ENCODE measurements around the gene TSHR.
"Not testable (repeated sequence)": the region's sequence is repeated elsewhere in the genome, so short reads cannot be mapped to it uniquely, and the experiment has no call there.

Gene TSHR

DNA sequence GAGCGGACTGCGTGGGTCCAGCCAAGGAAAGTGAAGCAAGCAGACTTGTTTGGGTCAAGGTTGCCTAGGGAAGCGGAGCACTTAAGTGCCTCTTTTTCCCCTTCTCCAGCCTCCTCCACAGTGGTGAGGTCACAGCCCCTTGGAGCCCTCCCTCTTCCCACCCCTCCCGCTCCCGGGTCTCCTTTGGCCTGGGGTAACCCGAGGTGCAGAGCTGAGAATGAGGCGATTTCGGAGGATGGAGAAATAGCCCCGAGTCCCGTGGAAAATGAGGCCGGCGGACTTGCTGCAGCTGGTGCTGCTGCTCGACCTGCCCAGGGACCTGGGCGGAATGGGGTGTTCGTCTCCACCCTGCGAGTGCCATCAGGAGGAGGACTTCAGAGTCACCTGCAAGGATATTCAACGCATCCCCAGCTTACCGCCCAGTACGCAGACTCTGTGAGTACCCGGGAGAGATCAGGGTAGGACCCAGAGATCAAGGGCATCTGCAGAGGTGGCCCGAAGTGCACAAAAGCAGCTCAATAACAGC is at the start of gene TSHR:
Gene TSHR, plus strand, starts transcription at position 206 of the 526 bp plus-strand sequence. Its CDS starts 60 bp downstream, at position 266.
- no peak for DNase-seq (ENCODE audit: low read depth)

DNA sequence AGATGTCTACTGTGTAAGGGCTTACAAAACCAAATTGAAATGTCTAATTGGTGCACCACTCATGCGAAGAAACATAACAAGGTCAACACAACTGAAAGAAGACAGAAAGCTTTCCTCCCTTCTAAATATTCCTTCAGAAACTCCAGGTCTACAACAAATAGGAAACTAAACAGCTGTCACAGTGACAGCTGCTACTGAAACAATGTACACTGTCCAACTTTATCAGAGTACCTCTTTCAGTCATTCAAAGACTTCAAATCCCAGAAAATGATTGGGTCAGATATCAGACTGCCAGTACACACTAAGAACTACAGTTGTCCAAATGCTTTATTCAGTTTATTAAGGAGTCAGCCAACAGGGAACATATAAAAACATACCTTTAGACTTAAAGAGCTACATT is 49.1 kb upstream of the TSHR start:
- DNase-seq (ENCODE audit: low read depth): no peak

DNA sequence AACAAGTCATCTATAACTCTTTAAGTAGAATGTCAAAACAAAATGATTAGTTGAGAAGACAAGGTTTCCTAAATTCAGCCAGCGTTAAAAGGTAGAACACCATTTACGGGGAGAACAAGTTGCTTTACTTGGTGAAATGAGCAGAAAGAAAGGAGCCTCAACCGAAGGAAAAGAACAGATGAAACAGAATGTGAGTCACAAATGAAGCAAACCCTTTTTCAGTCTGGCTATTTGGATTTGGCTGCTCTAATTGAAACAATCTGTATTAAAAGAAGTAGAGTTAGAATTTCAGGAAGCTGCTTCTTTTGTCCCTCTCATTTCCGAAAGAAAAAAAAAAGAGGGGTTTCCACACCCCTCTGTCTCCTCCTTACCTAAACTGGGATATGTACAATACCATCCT is 48.5 kb upstream of the TSHR start:
- DNase-seq (ENCODE audit: low read depth): no peak

DNA sequence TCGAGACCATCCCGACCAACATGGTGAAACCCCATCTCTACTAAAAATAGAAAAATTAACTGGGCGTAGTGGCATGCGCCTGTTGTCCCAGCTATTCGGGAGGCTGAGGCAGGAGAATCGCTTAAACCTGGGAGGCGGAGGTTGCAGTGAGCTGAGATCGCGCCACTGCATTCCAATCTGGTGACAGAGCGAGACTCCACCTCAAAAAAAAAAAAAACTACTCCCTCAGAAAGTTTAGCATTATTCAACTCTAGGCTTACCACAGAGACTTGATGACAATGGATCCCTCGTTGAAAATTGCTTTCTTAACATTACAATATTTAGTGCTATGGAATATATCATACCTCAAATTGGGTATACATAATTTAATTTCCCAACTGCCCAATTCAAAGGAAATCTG is 43.4 kb upstream of the TSHR start:
- not testable (repeated sequence) for DNase-seq (ENCODE audit: low read depth)

DNA sequence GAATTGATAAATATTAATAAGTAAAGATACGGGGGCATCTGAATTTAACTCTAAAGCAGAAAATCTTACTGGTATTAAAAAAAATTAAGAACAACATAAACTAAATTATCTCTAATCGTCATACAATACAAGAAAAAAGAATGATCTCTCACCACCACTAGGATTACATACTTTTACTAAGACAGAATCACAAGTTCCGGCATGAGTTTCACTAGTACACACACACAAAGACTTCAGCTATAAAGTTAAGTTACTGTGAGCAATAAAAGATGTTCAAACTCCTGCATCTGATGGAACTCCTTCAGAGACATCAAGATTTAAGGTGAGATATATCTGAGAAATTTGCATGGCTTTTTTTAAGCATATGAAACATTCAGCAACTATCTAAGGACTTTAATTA is 35.8 kb upstream of the TSHR start:
- no peak for DNase-seq (ENCODE audit: low read depth)

DNA sequence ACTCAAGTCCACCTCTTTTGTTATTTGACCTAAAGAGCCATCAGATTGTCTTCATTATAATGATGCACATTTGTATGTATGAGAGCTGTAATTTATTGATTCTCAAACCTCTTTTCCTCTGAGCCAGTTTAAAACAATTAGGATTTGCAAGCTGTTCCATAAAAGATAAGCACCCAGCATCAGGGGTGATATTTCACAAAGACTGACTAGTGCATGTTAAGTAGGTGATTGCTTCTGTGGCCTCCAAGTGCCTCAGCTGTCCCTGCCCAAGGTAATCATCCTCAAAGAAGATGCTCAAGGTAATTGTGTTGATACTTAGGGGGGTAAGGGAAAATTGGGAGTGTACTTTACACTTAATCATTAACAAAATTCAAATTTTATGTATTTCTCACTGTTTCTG is 32.1 kb upstream of the TSHR start:
- no peak for DNase-seq (ENCODE audit: low read depth)

DNA sequence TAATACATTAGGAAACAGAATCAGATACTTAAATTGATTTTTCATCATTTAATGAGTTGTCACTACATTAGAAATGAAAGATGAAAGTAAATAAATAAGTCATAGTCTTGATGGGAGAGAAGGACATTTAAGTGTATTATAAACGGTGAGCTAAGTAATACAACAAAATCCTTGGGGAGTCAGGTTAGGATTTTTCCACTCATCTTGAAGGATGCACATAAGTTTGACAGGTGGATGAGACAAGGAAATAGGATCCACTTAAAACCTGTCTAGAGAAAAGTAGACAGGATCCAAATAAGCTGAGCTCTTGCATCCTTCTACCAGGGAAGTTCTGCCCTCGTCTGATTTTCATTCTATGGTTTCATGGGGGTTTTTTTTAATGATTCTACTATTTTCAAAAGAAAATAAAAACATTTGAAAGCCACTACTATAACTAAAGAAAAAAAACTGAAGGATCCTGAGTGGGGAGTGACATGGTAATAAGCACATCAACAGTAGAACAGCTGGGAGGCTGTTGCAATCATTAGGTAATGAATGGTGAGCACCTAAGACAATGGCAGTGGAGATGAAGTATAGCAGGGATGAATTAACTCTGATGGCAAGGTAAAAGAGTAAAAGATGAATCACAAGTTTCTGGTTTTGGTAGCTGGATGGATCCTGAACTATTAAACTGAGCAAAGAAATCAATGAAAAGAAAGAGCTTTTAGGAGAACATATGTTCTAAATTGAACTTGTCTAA is 30.9 kb upstream of the TSHR start:
- no peak for DNase-seq (ENCODE audit: low read depth)

DNA sequence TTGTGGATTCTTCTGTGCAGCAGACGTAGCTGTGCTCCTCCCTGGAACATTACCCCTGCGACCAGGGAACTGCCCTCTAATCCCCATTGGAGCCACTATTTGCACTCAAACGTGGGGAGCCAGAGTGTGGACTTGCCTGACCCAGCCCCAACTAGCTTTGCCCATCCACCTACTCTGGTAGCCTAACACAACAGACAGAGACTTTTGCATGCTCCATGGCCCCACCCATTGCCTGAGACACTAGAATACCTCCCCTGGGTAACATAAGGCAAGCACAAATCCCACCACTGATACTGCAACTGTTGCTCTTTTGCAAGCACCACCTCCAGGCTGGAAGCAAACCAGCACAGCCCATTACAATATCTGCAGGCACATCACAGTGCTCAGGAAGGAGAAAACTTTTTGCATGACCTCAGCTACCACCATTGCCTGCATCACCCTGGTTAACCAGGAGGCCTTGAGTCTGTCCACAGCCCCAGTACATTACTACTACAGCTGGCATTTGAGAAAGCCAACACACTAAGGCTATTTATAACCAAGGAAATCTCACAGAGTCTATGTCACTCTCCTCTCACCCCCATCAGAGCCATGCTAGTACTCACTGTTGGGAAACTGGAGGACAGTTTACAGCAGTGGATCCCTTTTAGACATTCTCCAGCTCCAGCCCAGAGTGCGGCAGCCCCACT is 28.9 kb upstream of the TSHR start:
- no peak for DNase-seq (ENCODE audit: low read depth)

DNA sequence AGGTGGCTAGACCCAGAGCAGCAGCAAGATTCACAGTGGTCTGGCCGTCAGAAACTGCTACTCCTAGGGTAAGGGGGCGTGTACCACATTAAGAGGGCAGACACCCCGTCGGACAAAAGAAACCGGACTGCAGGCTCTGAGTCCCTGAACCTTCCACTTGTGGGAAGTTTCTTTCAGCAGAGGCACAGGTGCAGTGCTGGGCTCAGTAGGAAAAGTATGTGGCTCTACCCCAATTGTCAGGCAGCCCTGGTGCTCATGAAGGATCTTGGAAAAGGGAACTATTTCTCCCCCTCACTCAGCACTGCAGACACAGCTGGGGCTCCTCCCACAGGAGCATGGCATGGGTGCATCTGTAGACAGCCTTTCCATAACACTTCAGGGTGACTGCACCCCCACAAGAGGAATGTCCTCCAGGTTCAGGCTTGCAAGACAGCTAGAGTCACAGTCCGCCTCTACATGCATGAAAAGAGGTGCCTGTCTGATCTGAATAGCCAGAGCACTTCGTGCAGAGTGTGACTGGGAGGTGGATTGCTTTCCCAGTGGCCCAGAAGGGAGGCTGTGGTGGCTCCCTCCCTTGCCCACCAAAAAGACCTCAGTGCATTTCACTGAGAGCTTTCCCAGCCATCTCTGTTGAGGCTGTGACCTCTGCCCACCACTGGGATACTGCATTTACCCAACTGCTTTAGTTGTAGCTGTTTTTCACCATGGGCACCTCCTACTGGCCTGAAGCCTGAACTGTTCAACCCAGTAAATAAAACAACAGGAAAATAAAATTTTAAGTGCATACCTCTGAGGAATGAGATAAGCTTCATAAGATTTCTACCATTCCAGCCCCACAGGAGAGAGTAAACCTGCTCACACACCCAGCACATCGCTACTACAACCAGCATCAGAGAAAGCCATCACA is 28.1 kb upstream of the TSHR start:
- no peak for DNase-seq (ENCODE audit: low read depth)

DNA sequence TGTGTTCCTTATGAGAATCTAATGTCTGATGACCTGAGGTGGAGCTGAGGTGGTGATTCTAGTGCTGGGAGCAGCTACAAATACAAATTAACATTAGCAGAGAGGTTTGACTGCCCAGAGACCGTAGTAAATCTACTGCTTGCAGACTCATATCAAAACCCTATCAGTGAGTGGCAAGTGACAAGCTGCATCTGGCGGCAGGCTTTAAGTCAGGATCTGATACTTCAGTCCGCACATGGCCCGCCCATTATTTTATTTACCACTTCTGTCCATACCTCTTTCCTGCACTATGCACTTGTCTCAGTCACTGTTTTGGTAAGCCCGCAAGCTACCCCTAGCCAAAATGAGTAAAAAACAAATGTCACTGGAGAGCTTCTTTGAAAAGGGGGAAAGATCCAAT is 25.3 kb upstream of the TSHR start:
- no peak for DNase-seq (ENCODE audit: low read depth)

DNA sequence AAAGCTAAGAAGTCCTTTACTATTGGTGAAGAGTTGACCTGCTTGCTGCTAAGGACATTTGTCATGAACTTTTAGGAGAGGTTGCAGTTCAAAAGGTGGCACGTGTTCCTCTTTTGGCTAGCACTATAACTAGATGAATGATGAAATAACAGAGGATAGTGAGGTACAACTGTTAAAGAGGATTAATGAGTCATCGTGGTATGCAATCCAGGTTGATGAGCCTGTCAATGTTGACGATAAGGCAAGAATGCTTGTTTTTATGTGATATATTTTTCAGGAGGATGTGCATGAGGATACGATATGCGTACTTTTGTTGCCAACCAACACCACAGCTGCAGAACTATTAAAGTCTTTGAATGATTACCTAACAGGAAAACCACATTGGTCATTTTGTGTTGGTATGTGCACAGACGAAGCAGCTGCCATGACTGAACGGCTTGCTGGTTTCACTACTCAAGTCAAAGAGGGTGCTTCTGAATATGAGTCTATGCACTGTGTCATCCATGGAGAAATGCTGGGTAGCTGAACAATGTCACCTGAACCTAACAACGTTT is 24.5 kb upstream of the TSHR start:
- DNase-seq (ENCODE audit: low read depth): no peak

DNA sequence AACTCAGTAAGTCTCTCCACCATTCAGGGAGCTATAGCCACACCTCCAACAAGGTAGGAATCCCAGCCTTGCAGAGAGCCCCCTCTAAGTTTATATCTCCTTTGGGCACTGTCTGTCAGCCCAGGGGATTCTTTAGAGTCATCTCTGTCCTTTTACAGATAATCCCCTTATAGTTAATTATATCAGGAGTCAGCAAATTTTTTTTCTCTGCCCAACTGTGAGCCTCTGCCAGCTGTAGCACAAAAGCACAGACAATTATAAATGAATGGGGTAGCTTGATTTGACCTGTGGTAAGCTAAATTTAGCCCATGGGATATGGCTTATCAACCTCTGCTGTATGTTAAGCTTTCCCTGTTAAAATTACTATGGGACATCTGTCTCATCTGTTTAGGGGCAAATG is 22.1 kb upstream of the TSHR start:
- DNase-seq (ENCODE audit: low read depth): no peak

DNA sequence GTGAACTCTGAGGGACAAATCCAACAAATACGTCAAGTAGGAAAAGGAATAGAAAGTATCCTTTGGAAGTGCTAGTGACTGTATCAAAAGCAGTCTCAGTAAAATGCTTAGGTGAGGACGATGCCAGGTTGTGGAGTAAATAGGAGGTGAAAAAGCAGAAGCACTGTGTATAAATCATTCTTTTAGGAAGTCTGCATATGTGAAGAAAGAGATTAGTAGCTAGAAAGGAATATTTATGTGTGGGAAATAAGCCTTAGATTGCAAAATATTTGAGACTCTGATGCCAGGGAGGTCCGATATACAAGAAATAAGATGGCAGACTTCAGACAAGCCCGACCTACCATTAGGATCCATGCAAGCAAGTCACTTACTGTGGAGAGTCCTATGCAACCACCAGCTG is 21.7 kb upstream of the TSHR start:
- no peak for DNase-seq (ENCODE audit: low read depth)

DNA sequence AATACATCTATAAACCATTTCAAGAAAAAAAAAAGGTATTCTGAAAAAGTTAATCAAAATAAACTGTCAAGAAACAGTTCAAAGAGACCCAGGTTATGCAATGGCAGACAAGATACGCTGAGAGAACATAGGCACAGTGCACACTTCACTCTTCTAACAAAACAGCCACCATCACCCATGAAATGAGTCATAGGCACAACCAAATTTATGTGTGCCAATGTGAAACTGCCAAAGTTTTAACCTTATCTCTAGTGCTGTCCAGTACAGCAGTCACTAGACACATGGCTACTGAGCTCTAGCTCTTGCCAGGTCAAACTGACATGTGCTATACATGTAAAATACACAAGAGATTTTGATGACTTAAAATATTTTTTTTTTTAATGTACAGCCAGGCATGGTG is 15.3 kb upstream of the TSHR start:
- no peak for DNase-seq (ENCODE audit: low read depth)

DNA sequence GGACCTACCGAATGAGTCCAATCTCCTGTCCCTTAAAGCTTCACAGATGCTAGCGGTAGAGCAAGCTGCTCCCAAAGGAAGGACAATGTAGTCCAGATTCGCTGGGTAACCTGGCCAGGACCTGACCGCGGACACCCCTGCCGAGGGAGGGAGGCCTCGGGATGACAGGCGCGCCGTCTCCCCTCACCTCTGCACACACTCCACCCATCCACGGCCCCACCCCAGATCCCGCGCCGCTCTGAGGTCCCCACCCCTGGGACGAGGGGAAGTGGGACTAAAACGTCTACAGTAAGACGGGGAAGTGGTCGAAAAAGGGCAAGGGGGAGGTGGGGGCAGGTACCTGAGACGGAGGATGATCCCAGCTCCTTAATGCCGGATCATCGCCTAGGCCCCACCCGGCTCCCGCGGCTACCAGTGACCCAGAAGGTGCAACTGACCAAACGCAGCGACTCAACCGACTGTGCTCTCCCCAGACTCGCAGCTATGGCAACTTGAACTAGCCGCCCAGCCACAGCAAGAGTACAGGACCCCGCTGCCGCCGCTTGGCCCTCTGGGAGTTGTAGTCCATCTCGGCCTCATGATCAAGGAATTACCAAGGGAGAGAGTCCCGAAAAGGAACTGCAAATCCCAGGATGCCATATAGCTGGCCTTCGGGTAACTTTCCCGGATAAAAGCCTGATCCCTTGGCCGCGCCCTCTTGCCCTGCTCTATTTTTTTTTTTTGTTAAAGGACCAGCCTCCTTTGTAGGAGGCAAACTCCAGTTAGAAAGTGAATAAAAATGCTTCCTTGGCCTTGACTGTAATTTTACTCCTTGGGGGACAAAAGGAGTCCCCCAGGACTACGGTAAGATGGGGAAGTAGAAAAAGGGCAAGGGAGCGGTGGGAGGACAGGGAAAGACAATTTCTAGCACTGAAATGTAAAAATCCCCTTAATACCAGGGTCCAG is 13.9 kb upstream of the TSHR start, which contains the start of gene CEP128:
Gene CEP128, minus strand, starts transcription at position 498 of the 945 bp plus-strand sequence.
- DNase-seq (ENCODE audit: low read depth): peak; percentile 80

DNA sequence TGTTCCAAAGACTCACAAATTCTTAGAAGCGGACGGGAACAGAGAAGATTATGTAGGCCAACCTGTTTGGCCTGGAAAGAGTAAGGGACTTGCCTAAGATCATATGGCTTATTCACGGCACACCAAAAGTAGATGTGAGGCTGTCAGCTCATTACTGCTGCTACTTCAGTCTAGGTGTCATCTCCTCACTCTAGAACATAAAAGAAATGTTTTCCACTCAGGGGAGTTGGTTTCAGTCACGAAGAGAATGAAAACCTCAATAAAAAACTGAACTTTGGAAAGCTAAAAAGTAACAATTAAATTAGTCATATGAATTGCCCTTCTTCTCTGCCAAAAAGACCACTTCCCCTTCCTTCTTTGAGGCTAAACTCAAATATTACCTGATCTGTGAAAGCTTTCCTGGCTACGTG is 13.2 kb upstream of the TSHR start:
- no peak for DNase-seq (ENCODE audit: low read depth)

DNA sequence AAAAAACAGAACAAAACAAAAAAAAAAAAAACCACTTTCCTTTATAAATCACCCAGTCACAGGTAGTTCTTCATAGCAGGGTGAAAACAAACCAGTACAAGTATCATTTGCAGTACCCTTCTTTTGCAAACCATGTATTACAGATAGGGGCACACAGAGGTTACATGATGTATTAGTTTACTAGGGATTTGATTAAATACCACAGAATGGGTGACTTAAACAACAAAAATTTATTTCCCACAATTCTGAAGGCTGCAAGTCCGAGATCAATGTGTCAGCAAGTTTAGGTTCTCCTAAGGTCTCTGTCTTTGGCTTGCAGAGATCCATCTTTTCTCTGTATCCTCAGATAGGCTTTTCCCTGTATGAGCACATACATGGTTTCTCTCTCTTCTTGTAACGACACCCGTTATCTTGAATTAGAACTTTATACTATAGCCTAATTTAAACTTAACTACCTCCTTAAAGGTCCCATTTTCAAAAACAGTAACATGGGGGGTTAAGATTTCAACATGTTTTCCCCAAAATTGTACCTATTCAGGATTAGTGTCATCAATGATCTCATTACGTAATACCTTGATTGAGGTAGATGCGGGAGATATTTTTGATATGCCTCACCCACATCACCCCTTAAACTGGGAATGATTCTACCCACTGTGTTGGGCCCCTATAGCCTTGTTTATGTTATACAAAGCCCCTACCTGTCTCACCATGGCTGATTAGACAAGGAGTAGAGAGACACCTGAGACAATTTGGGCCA is 10.4 kb upstream of the TSHR start:
- no peak for DNase-seq (ENCODE audit: low read depth)

DNA sequence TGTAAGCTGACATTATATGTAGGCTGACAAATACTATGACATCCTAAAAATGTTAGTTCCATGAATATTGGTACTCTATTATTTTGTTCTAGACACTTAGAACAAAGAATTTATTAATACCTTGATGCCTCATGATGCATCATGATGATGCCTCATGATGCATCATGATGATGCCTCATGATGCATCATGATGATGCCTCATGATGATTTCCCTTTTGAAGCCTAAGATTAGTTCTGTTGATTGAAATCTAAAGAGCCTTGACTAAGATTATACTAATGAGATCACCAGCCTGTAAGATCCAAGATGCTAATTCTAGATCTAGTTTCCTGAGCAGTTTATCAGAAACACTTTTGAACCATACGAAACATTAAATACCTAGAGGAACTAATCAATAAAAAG is 9.2 kb upstream of the TSHR start:
- no peak for DNase-seq (ENCODE audit: low read depth)

DNA sequence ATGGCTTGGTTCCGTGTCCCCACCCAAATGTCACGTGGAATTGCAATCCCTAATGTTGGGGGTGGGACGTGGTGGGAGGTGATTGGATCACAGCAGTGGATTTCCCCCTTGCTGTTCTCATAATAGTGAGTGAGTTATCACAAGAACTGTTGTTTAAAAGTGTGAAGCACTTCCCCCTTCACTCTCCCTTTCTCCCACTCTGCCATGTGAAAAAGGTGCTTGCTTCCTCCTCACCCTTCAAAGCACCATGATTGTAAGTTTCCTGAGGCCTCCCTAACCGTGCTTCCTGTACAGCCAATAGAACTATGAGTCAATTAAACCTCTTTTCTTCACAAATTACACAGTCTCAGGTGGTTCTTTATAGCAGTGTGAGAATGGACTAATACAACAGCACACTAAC is 8.6 kb upstream of the TSHR start:
- DNase-seq (ENCODE audit: low read depth): no peak

DNA sequence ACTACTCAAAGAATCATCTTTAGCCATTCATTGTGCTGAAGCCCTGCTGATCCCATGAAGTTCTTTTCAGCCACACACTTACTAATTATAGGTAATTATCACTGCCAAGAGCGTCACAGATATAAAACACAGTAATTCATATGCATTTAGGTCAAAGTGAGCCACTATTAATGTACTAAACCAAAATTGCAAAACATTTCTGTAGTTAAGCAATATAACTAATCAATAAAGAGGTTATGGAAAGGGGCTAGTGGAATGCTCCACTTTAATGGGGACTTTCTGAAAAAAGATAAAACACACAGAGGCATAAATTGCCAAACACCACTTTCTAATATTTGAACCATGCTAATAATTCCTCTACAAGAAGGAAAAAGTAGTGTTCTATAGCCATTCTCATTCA is 7.1 kb upstream of the TSHR start:
- DNase-seq (ENCODE audit: low read depth): no peak

Measured in stimulated activated CD8-positive, alpha-beta memory T cell treated with anti-CD3 and anti-CD28 coated beads, Interleukin-4, amount 100 ng/mL, for 24 hours (primary cell).